ENCODE data around the gene AP1B1. TPM values are rescaled to one million over a fixed set of nuclear protein-coding genes. Genes with fewer than 3 reads are reported as not detected.

The AP1B1 gene
- total and polyA plus RNA-seq, 7 donors: 33.1 to 83.2 (median 43.6) TPM

DNA sequence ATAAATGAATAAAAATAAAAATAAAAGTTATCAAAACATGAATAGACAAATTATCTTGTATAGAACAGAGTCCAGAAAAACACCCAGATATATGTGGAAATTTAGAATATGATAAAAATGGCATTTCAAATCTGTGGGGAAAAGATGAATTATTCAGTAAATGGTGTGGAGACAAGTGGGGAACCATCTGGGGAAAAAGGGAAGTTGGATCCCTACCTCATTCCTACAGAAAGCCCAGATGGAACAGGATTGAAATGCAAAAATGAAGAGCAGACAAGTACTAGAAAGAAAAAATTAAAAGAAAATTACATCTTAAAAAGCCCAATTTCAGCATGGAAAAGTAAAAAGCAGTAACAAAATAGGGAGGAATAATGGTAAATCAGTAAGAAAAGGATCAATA is 64.7 kb downstream of the AP1B1 start:
- TF ChIP-seq POLR2A (IDR thresholded peaks at IDR 0.05) (no peak), EP300 (IDR thresholded peaks at IDR 0.05) (no peak), POLR2AphosphoS5 (IDR thresholded peaks at IDR 0.05) (no peak)
- TF ChIP-seq, protein P1, sequence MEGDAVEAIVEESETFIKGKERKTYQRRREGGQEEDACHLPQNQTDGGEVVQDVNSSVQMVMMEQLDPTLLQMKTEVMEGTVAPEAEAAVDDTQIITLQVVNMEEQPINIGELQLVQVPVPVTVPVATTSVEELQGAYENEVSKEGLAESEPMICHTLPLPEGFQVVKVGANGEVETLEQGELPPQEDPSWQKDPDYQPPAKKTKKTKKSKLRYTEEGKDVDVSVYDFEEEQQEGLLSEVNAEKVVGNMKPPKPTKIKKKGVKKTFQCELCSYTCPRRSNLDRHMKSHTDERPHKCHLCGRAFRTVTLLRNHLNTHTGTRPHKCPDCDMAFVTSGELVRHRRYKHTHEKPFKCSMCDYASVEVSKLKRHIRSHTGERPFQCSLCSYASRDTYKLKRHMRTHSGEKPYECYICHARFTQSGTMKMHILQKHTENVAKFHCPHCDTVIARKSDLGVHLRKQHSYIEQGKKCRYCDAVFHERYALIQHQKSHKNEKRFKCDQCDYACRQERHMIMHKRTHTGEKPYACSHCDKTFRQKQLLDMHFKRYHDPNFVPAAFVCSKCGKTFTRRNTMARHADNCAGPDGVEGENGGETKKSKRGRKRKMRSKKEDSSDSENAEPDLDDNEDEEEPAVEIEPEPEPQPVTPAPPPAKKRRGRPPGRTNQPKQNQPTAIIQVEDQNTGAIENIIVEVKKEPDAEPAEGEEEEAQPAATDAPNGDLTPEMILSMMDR (IDR thresholded peaks at IDR 0.05): no peak
- intact Hi-C loops (cut with DNase I): no loop called here
- H3K36me3 ChIP-seq: peaks cover 0 to 25% (median 7%) of the 10 kb centered on the region in 4 donors
- no peak overlapping the region for H3K27ac ChIP-seq
- H3K4me1 ChIP-seq: peaks cover 0 to 4% (median 0%) of the 10 kb centered on the region in 4 donors
- H3K4me3 ChIP-seq: no peak overlapping the region
- no peaks in the 10 kb centered on the region for H3K9me3 ChIP-seq
- H3K27me3 ChIP-seq: no peaks in the 10 kb centered on the region
- DNase-seq: no peak

DNA sequence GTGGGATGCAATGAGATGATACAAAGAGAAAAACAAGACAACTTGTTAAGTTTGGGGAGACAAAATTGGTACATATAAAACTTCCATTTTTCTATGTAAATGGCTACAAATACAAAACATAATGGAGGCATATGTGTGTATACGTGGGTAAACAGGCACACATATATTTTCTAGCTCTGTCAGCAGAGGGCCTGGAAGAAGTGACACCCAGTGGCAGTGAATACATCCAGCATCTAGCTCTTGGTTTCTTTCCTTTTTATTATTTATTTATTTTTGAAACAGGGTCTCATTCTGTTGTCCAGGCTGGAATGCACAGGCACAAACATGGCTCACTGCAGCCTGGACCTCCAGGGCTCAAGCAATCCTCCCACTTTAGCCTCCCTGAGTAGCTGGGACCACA is 67.8 kb downstream of the AP1B1 start:
- H3K27ac ChIP-seq: no peak overlapping the region
- peaks cover 10 to 12% (median 10%) of the 10 kb centered on the region in 3 donors for H3K27me3 ChIP-seq
- peaks cover 0 to 5% (median 5%) of the 10 kb centered on the region in 4 donors for H3K4me1 ChIP-seq
- no peak overlapping the region for H3K4me3 ChIP-seq
- H3K9me3 ChIP-seq: no peaks in the 10 kb centered on the region
- no peaks in the 10 kb centered on the region for H3K36me3 ChIP-seq
- 39 to 58% methylated on average over 1 of the region's 1 CpG for WGBS, 2 donors
- intact Hi-C loops (cut with DNase I): no loop called here
- no peak for DNase-seq
- TF ChIP-seq EP300 (IDR thresholded peaks at IDR 0.05) (no peak), POLR2A (IDR thresholded peaks at IDR 0.05) (no peak), POLR2AphosphoS5 (IDR thresholded peaks at IDR 0.05) (no peak)
- TF ChIP-seq, protein P1 (IDR thresholded peaks at IDR 0.05): no peak

DNA sequence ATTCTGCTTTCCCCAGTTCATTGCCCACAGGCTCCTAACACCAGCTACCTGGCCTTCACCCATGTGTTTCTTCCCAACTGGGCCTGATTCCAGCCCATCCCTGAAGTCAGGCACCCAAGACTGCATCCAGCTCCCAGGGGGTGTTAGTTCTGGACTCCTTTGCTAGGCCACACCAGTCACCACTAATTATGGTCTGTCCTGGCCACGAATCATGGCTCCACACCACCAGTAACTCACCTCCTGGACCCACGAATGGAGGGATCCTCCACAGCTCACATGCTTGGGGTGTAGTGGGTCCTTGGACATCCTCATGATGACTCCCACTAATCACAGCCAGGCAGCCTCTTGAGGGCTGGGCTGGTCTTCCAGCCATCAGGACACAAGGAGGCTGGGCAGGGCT is 69.3 kb downstream of the AP1B1 start:
- Histone ChIP-seq H3K9me3 (no peaks in the 10 kb centered on the region), H3K4me3 (no peak overlapping the region), H3K4me1 (peaks cover 0 to 20% (median 19%) of the 10 kb centered on the region in 4 donors), H3K36me3 (no peaks in the 10 kb centered on the region), H3K27ac (no peak overlapping the region), H3K27me3 (peaks cover 23 to 27% (median 24%) of the 10 kb centered on the region in 3 donors)
- TF ChIP-seq, protein P1 (IDR thresholded peaks at IDR 0.05): no peak
- TF ChIP-seq EP300 (IDR thresholded peaks at IDR 0.05) (no peak), POLR2A (IDR thresholded peaks at IDR 0.05) (no peak), POLR2AphosphoS5 (IDR thresholded peaks at IDR 0.05) (no peak)
- intact Hi-C loops (cut with DNase I): no loop called here
- 83 to 84% methylated on average over 2 of the region's 2 CpGs for WGBS, 2 donors
- DNase-seq: no peak

DNA sequence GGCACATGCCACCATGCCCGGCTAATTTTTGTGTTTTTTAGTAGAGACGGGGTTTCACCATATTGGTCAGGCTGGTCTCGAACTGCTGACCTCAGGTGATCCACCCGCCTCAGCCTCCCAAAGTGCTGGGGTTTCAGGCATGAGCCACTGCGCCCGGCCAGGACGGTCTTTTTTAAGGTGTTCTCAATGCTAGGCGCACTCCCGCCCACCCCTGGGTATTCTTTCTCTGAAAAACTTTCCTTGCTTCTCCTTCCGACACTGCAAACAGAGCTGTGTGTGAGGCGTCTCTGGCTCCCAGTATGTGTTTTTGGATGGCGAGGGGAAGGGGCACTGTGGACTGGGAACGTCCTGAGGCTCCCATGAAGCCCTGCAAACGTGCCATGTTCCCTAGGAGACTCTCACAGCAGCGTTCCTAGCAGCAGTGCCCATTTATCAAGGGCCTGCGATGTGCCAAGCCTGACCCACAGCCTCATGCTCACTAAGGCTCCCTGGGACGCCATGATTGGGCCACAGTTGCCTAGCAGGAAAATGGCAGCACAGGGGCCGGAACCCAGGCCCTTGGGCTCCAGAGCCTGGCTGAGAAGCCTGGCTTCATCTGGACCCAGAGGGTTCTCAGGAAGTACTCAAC is 70.4 kb downstream of the AP1B1 start:
- WGBS, 2 donors: 93 to 95% methylated on average over 18 of the region's 18 CpGs

More for the DNA sequence above, 70.4 kb downstream of the AP1B1 start:
- H3K27me3 ChIP-seq: peaks cover 28 to 35% (median 34%) of the 10 kb centered on the region in 3 donors
- H3K4me3 ChIP-seq: no peak overlapping the region
- DNase-seq: no peak
- intact Hi-C loops (cut with DNase I): no loop called here
- H3K27ac ChIP-seq: no peak overlapping the region
- H3K36me3 ChIP-seq: no peaks in the 10 kb centered on the region
- H3K4me1 ChIP-seq: peaks cover 0 to 31% (median 31%) of the 10 kb centered on the region in 4 donors
- TF ChIP-seq, protein P1 (IDR thresholded peaks at IDR 0.05): no peak
- TF ChIP-seq POLR2A (IDR thresholded peaks at IDR 0.05): no peak
- no peak for TF ChIP-seq POLR2AphosphoS5 (IDR thresholded peaks at IDR 0.05)
- no peak for TF ChIP-seq EP300 (IDR thresholded peaks at IDR 0.05)
- H3K9me3 ChIP-seq: no peaks in the 10 kb centered on the region
